HCT116 (cell line): Measurements from ENCODE around the gene RUNDC1.

ENCODE experiments used
- CTCF ChIP-seq, 3 experiments: fragments of 200-600 bp in 1 of 3; sonication (generic) in 1 of 3; IDR thresholded peaks in 2 of 3; conservative IDR thresholded peaks in 1 of 3; 2 replicates each; pipeline ENCODE4 v1.5.1; 2012 to 2017; ENCODE audit warnings: low read depth in 2 of 3, low read length in 2 of 3, antibody characterized with exemption in 1 of 3, borderline replicate concordance in 1 of 3, control low read depth in 1 of 3, mild to moderate bottlenecking in 1 of 3, mixed read lengths in 1 of 3, mixed run types in 1 of 3, moderate library complexity in 1 of 3; ENCODE audit not compliant: insufficient read depth in 1 of 3
- EZH2phosphoT487 ChIP-seq: fragments of 200-600 bp; IDR thresholded peaks from 2 replicates; pipeline ENCODE4 v1.6.1; 2018; ENCODE audit warnings: antibody characterized with exemption, borderline replicate concordance
- SP1 ChIP-seq: IDR thresholded peaks from 2 replicates; pipeline ENCODE4 v1.6.1; 2012; ENCODE audit warnings: low read depth
- ZBTB33 ChIP-seq: IDR thresholded peaks from 2 replicates; pipeline ENCODE4 v1.6.1; 2011; ENCODE audit warnings: mild to moderate bottlenecking, low read length, moderate library complexity; ENCODE audit not compliant: insufficient replicate concordance; ENCODE audit errors: extremely low read depth
- ZFX ChIP-seq: fragments of 450-650 bp; IDR thresholded peaks from 2 replicates; pipeline ENCODE4 v1.6.1; 2017
- TF ChIP-seq, protein P1 (sequence below): IDR thresholded peaks from 2 replicates; pipeline ENCODE4 v1.6.1; 2012; ENCODE audit warnings: low read depth
- TF ChIP-seq, protein P2 (sequence below): IDR thresholded peaks from 2 replicates; pipeline ENCODE4 v1.6.1; 2012

- no peak for TF ChIP-seq CTCF (IDR thresholded peaks at IDR 0.05 in 2 of 3, conservative IDR thresholded peaks at IDR 0.05 in 1 of 3; ENCODE audit: borderline replicate concordance in 1 of 3, insufficient read depth in 1 of 3, low read depth in 2 of 3, low read length in 2 of 3)
- TF ChIP-seq ZFX, result no peak
- TF ChIP-seq, protein P1, sequence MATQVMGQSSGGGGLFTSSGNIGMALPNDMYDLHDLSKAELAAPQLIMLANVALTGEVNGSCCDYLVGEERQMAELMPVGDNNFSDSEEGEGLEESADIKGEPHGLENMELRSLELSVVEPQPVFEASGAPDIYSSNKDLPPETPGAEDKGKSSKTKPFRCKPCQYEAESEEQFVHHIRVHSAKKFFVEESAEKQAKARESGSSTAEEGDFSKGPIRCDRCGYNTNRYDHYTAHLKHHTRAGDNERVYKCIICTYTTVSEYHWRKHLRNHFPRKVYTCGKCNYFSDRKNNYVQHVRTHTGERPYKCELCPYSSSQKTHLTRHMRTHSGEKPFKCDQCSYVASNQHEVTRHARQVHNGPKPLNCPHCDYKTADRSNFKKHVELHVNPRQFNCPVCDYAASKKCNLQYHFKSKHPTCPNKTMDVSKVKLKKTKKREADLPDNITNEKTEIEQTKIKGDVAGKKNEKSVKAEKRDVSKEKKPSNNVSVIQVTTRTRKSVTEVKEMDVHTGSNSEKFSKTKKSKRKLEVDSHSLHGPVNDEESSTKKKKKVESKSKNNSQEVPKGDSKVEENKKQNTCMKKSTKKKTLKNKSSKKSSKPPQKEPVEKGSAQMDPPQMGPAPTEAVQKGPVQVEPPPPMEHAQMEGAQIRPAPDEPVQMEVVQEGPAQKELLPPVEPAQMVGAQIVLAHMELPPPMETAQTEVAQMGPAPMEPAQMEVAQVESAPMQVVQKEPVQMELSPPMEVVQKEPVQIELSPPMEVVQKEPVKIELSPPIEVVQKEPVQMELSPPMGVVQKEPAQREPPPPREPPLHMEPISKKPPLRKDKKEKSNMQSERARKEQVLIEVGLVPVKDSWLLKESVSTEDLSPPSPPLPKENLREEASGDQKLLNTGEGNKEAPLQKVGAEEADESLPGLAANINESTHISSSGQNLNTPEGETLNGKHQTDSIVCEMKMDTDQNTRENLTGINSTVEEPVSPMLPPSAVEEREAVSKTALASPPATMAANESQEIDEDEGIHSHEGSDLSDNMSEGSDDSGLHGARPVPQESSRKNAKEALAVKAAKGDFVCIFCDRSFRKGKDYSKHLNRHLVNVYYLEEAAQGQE, result no peak
- TF ChIP-seq, protein P2, sequence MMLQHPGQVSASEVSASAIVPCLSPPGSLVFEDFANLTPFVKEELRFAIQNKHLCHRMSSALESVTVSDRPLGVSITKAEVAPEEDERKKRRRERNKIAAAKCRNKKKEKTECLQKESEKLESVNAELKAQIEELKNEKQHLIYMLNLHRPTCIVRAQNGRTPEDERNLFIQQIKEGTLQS, result no peak
- no peak for TF ChIP-seq SP1
- no peak for TF ChIP-seq ZBTB33
- no peak for TF ChIP-seq EZH2phosphoT487
These were observed 46.2 kb downstream of the RUNDC1 start for GRCh38 chr17:43026595-43026994.
